Neural cell (in vitro differentiated cells): ENCODE data around the gene CYP2A6.
"Not testable (repeated sequence)": the region's sequence is repeated elsewhere in the genome, so short reads cannot be mapped to it uniquely, and the experiment has no call there.

Experiments
- CTCF ChIP-seq: fragments of 450-650 bp; IDR thresholded peaks from 2 replicates; pipeline ENCODE4 v1.5.1; 2014; ENCODE audit warnings: antibody characterized with exemption, mild to moderate bottlenecking, moderate library complexity; ENCODE audit not compliant: poor library complexity, severe bottlenecking
- EP300 ChIP-seq: fragments of 450-650 bp; conservative IDR thresholded peaks from 2 replicates; pipeline ENCODE4 v1.6.1; 2014; ENCODE audit warnings: antibody characterized with exemption, mild to moderate bottlenecking, moderate library complexity; ENCODE audit not compliant: poor library complexity, severe bottlenecking
- EZH2 ChIP-seq: fragments of 200-600, 300-800 bp; shearing (Covaris generic), sonication (generic); IDR thresholded peaks from 2 replicates; pipeline ENCODE4 v1.6.1; 2014; ENCODE audit warnings: antibody characterized with exemption, low read length, borderline replicate concordance, mild to moderate bottlenecking; ENCODE audit not compliant: insufficient read depth, poor library complexity, severe bottlenecking
- REST ChIP-seq: IDR thresholded peaks from 2 replicates; pipeline ENCODE4 v1.6.1; 2012; ENCODE audit warnings: borderline replicate concordance

- TF ChIP-seq CTCF, EZH2, REST, EP300: not testable (repeated sequence)
Measured at GRCh38 chr19:40864739-40865496, 14.7 kb upstream of the CYP2A6 start.
